Heart left ventricle (tissue), 16 donors: ENCODE measurements around the gene CDCA7. TPM values are rescaled to one million over a fixed set of nuclear protein-coding genes. Genes with fewer than 3 reads are reported as not detected.
"Not testable (repeated sequence)": the region's sequence is repeated elsewhere in the genome, so short reads cannot be mapped to it uniquely, and the experiment has no call there.

Experiments
- ATAC-seq, 4 donors: fragments of 200-7000 bp; cut with Tn5 transposase; one replicate each; pipeline ENCODE4 v1.9.1; 2020 to 2022; ENCODE audit warnings: moderate library complexity in 4 of 4, mild to moderate bottlenecking in 3 of 4, moderate number of reproducible peaks in 1 of 4
- DNase-seq, 5 donors: peaks; one replicate each; pipeline ENCODE4 v3.0.0-alpha.2; 2020
- H3K27ac ChIP-seq, 12 donors: fragments of 200-600 bp; sonication (generic) in 4 of 12; one replicate each; pipeline versions ENCODE4 v1.5.0 to v1.8.0; 2016 to 2022; ENCODE audit warnings: mild to moderate bottlenecking in 2 of 12
- H3K27me3 ChIP-seq, 9 donors: fragments of 200-600 bp; sonication (generic) in 2 of 9; one replicate each; pipeline versions ENCODE4 v1.5.1 to v1.8.0; 2016 to 2022; ENCODE audit warnings: mild to moderate bottlenecking in 3 of 9
- H3K36me3 ChIP-seq, 9 donors: fragments of 200-600 bp; sonication (generic) in 2 of 9; one replicate each; pipeline versions ENCODE4 v1.5.0 to v1.8.0; 2018 to 2022; ENCODE audit warnings: mild to moderate bottlenecking in 2 of 9
- H3K4me1 ChIP-seq, 12 donors: fragments of 200-600 bp; sonication (generic) in 4 of 12; one replicate each; pipeline versions ENCODE4 v1.5.0 to v1.8.0; 2016 to 2022; ENCODE audit warnings: mild to moderate bottlenecking in 3 of 12
- H3K4me3 ChIP-seq, 12 donors: fragments of 200-600 bp; sonication (generic) in 4 of 12; one replicate each; pipeline versions ENCODE4 v1.5.0 to v1.8.0; 2017 to 2022; ENCODE audit warnings: mild to moderate bottlenecking in 9 of 12, moderate library complexity in 4 of 12
- H3K9me3 ChIP-seq, 12 donors: fragments of 200-600 bp; sonication (generic) in 4 of 12; one replicate each; pipeline versions ENCODE4 v1.5.0 to v1.8.0; 2016 to 2022; ENCODE audit warnings: mild to moderate bottlenecking in 1 of 12
- CTCF ChIP-seq, 12 donors: fragments of 200-600 bp; sonication (generic) in 4 of 12; IDR thresholded peaks; one replicate each; pipeline versions ENCODE4 v1.5.0 to v1.8.0; 2018 to 2022; ENCODE audit warnings: antibody characterized with exemption in 12 of 12, mild to moderate bottlenecking in 5 of 12
- POLR2A ChIP-seq, 2 donors: fragments of 450-650 bp; IDR thresholded peaks; one replicate each; pipeline ENCODE4 v1.6.1; 2017; ENCODE audit warnings: antibody characterized with exemption in 2 of 2, mild to moderate bottlenecking in 2 of 2, moderate library complexity in 2 of 2
- WGBS, 4 donors: extraction: QIAGEN DNeasy Blood & Tissue Kit in 2 of 4; methylation state at CpG; one replicate each; pipeline versions ENCODE4 v1.1.5 to v1.1.7; 2013 to 2018; 5-methylcytosine and 5-hydroxymethylcytosine counted together
- intact Hi-C, 10 donors: fragments of 100-400 bp; cut with DNase I; formaldehyde crosslinking; loops; one replicate each; pipeline versions ENCODE4 v1.11.1 to v1.14.2; 2022
- polyA plus RNA-seq, 2 donors: library from polyadenylated mRNA; stranded (reverse); fragments of 200-250 nt; gene quantifications; one replicate each; pipeline ENCODE4 v1.2.3, GENCODE V29; 2013
- total RNA-seq, 9 donors: library from RNA; depleted of rRNA in 2 of 9; stranded (reverse); fragments of >200 nt in 2 of 9; fragmentation: NEBNext Ultra II Directional in 3 of 9; extraction: Animal tissue kit (Norgen Biotek cat#: 25700) in 3 of 9; gene quantifications; one replicate each; pipeline versions ENCODE4 v1.1.0 to v1.2.4, GENCODE V29; 2016 to 2023
- donor health status: ischemic (EF 13 %, LVEDD 7.1; RV severe dilation, severe dysfunction).
- donor health status: healthy with polysubstance abuse.
- donor health status: DM: no; HTN: yes; CAD: no.
- donor health status: DM: no; HTN: no; CAD: no.
- donor health status: ischemic (EF 25% LVEDD 6.9; RV normal size, moderate dysfunction).
- donor health status: ischemic (EF 25% LVEDD 5.7; RV mildly dilated, moderate dysfunction).
- donor health status: healthy.
- donor health status: DM: yes; HTN: yes; CAD: no.
- donor health status: ischemic (EF 35%, LVEDD 5.7; RV mildly dilated, moderate dysfunction).
- donor health status: nonischemic (EF 11% LVEDD 7.7; RV severe dilation, severe dysfunction).
- donor health status: DM: yes; HTN: yes; CAD: no.
- donor health status: PGD.
- donor health status: ischemic (EF 29% LVEDD 5.4; RV normal size, mild dysfunction).
- donor health status: nonischemic (EF 23%, LVEDD 6.1; RV moderate dilation, normal function).

CDCA7 gene
- total and polyA plus RNA-seq, 11 donors = 0.12 to 3.7 (median 0.91) TPM

- intact Hi-C loops = no loop called here
- H3K27me3 ChIP-seq = peaks cover 0 to 3% (median 0%) of the 10 kb centered on the region in 9 donors
- 32 to 43% (median 36%) methylated on average over 1 of the region's 1 CpG for WGBS, 4 donors
Observed at GRCh38 chr2:173412628-173413027, 58.0 kb downstream of the CDCA7 start.

GRCh38 chr2:173414823-173415322, 60.2 kb downstream of the CDCA7 start:
- Histone ChIP-seq H3K27ac (no peak overlapping the region), H3K36me3 (no peaks in the 10 kb centered on the region), H3K27me3 (peaks cover 0 to 3% (median 0%) of the 10 kb centered on the region in 9 donors), H3K9me3 (no peaks in the 10 kb centered on the region), H3K4me3 (no peak overlapping the region), H3K4me1 (peaks cover 0 to 9% (median 0%) of the 10 kb centered on the region in 12 donors)
- no peak for DNase-seq
- intact Hi-C loops = no loop called here
- ATAC-seq = no peak
- WGBS, 4 donors = 48 to 60% (median 52%) methylated on average over 1 of the region's 1 CpG
- TF ChIP-seq CTCF (IDR thresholded peaks at IDR 0.05) (no peak), POLR2A (IDR thresholded peaks at IDR 0.05) (no peak)

More at GRCh38 chr2:173412628-173413027, 58.0 kb downstream of the CDCA7 start:
- no peak overlapping the region for H3K4me3 ChIP-seq
- no peaks in the 10 kb centered on the region for H3K9me3 ChIP-seq
- no peak for TF ChIP-seq POLR2A (IDR thresholded peaks at IDR 0.05)
- TF ChIP-seq CTCF (IDR thresholded peaks at IDR 0.05) = no peak
- ATAC-seq (no peak), DNase-seq (no peak)
- H3K27ac ChIP-seq = no peak overlapping the region
- H3K36me3 ChIP-seq = no peaks in the 10 kb centered on the region
- peaks cover 0 to 9% (median 0%) of the 10 kb centered on the region in 12 donors for H3K4me1 ChIP-seq

- no peaks in the 10 kb centered on the region for H3K36me3 ChIP-seq
- ATAC-seq = no peak
- H3K4me3 ChIP-seq = no peak overlapping the region
Observed at GRCh38 chr2:173415431-173416381, 61.0 kb downstream of the CDCA7 start.

GRCh38 chr2:173416415-173417152, 61.9 kb downstream of the CDCA7 start:
- H3K9me3 ChIP-seq, H3K27me3 ChIP-seq, H3K27ac ChIP-seq, DNase-seq, intact Hi-C loops, H3K4me3 ChIP-seq, H3K36me3 ChIP-seq, ATAC-seq, H3K4me1 ChIP-seq: not testable (repeated sequence)
- 91 to 95% (median 93%) methylated on average over 26 of the region's 26 CpGs for WGBS, 4 donors

More at GRCh38 chr2:173415431-173416381, 61.0 kb downstream of the CDCA7 start:
- intact Hi-C loops = no loop called here
- TF ChIP-seq POLR2A (IDR thresholded peaks at IDR 0.05) = no peak
- no peak for TF ChIP-seq CTCF (IDR thresholded peaks at IDR 0.05)
- H3K27me3 ChIP-seq = peaks cover 0 to 3% (median 0%) of the 10 kb centered on the region in 9 donors
- no peaks in the 10 kb centered on the region for H3K9me3 ChIP-seq
- WGBS, 4 donors = 74 to 84% (median 79%) methylated on average over 31 of the region's 31 CpGs
- H3K27ac ChIP-seq = no peak overlapping the region
- H3K4me1 ChIP-seq = peaks cover 0 to 8% (median 0%) of the 10 kb centered on the region in 12 donors
- DNase-seq = no peak
